ENCODE results near the gene TP53.

TP53 gene

DNA sequence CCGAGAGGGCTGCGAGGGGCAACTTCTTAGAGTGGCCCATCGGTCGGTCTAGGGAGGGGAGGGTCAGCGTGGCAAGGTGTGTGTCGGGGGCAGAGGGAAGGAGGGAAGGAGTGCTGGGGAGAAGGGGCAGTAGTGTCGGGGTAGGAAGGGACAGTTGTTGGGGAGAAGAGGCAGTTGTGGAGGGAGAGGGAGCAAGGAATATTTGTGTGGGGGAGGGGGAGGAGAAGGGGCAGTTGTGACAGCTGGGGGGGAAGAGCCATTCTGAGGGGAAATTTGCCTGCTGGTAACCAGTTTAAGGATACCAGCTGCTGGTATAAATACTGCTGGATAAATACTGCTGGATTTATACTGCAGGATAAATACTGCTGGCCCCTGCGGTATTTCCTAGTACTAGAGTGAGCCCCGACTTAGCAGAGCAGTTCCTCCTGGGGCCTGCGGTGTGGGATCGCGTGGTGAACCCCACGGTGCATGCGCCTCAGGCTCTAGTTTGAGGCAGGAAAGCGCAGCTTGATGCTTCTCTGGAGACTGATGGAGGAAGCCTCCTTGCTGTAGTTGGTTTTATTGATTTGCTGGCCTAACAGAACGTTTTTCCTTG, 30.6 kb upstream of the TP53 start:
- DNase-seq (ENCODE audit: low read depth), result no peak
- TF ChIP-seq, protein P1, sequence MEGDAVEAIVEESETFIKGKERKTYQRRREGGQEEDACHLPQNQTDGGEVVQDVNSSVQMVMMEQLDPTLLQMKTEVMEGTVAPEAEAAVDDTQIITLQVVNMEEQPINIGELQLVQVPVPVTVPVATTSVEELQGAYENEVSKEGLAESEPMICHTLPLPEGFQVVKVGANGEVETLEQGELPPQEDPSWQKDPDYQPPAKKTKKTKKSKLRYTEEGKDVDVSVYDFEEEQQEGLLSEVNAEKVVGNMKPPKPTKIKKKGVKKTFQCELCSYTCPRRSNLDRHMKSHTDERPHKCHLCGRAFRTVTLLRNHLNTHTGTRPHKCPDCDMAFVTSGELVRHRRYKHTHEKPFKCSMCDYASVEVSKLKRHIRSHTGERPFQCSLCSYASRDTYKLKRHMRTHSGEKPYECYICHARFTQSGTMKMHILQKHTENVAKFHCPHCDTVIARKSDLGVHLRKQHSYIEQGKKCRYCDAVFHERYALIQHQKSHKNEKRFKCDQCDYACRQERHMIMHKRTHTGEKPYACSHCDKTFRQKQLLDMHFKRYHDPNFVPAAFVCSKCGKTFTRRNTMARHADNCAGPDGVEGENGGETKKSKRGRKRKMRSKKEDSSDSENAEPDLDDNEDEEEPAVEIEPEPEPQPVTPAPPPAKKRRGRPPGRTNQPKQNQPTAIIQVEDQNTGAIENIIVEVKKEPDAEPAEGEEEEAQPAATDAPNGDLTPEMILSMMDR (conservative IDR thresholded peaks at IDR 0.05; ENCODE audit: low read depth, low read length), result no peak
- peak overlapping the region; percentile 58 for H3K4me3 ChIP-seq (ENCODE audit: low read length)

DNA sequence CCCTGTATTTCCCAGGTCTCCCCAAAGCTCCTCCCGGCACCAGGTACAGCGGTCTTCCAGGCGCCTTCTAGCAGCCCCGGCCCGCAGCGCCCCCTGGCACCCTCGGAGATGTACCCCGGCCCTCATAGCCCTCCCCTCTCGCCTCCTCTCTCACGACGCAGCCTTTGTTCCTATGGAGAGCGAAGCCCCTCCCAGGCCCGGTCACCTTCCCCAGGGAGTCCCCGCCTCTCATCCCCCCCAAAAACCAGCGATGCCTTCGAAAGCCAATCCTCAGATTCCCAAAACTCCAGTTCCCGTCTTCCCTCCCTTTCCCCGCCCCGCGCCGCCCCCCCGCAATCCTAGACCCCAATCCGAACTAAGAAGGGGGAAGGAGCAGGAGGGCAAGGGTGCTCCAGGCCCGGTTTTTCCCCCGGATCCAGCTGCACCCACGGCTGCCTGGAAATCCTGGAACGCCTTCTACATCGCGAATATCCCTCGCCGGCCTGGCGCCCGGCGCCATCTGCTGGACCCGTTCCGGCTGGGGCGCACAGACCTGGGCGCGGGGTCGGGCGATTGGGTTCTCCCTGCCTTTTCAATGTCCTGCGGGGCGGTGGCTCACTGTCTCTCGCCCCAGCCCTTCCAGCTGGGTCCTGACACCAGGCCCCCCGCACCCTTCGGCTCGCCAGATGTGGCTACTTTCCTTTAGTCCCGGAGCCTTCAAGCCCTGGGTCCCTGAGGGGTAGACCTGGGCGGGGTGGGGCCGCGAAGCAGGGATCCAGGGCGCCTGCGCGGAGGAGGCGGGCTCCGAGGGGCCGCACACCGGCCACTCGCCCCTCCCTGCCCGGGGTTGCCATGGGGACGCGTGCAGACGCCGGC, 29.8 kb upstream of the TP53 start, which contains the start of gene DNAH2:
Gene DNAH2, plus strand, starts transcription at position 844 of the 855 bp plus-strand sequence. CDS start 1,991 bp downstream, outside the sequence.
- peak within 1 kb of the TSS; percentile 58 for H3K4me3 ChIP-seq (ENCODE audit: low read length)
- peak; percentile 70 for DNase-seq (ENCODE audit: low read depth)
- TF ChIP-seq, protein P1 (conservative IDR thresholded peaks at IDR 0.05; ENCODE audit: low read depth, low read length), result peak; percentile 63

DNA sequence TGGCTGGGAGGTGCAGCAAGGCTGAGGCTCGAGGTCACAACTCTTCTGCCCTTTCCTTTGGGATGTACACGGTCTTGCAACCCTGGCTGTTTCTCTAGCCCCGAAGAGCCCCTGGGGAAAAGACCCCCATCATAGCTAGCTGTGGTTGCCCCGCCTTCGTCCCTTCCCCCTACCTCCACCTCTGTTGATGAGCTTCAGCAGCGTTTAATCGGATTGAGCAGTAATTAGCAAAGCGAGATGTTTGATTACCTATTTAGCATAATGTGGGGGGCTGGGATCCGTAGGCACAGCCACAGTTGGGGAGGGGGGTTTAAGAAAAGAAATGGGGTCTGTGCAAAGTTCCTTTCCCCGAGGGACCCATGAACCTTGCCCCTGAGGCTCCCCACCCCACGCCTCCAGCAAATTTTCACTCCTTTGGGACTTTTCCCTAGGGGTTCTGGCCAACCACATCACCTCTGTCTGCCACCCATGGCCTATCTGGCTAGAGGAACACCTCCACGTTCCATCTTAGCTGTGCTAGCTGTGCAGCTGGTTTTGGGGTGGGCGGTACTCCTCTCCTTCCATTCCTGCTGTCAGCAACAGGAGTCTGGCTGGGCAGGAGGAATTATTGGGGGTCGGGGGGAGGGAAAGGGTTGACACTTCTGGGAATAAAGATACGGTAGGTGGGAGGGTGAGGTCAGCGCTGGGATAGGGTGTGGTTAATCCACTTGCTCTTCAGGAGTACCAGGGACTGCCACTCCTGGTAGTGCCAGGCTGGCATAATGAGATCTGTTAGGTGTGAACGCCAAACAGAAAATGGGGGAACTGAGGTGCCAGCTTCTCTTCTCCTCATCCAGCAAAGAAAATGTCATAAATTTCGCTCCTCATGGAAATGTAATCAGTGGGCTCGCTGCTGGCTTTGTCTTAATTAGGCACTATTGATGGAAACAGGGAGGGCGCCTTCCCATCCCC, 28.9 kb upstream of the TP53 start:
- TF ChIP-seq, protein P1 (conservative IDR thresholded peaks at IDR 0.05; ENCODE audit: low read depth, low read length), result no peak
- peak overlapping the region; percentile 58 for H3K4me3 ChIP-seq (ENCODE audit: low read length)
- DNase-seq (ENCODE audit: low read depth), result peak; percentile 6

DNA sequence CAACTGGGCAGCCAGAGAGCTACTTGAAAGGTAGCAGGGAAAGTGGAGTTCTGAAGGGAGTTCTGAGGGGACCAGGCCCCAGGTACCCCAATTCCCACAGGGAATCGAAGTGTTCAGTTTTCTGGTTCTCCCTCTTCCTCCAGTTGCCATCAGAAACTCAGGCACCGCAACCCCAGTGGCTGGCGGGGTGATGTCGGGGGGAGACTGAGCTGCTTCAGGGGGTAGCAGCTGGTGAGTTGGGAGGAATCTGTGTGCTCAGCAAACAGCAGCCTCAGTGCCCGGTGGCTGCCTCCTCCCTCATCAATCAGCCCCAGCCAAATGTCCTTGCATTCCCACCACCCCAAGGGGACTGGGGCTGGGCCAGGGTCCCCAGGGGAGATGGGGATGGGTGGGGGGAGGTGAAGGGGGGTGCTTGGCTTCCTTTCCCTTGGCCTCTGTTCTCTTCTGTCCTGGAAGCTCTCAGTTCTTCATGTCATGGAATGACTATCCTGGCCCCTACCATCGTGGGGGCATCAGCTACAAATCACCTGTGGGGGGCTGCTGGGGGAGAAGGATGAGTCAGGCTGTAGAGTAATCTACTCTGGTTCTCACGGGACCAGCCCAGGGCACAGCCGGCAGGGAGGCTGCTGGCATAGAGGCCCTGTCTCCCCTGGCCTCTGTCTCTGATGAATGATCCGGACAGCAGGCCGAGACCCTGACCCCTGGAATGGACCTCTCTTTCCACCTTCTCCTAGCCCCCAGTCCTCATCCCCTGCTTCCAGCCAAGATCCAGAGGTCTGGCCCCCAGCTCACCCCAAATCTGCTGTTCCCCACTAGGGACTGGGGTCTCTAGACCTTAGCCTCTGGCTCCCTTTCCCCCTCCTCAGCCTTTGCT, 27.7 kb upstream of the TP53 start:
- TF ChIP-seq, protein P1 (conservative IDR thresholded peaks at IDR 0.05; ENCODE audit: low read depth, low read length), result no peak

DNA sequence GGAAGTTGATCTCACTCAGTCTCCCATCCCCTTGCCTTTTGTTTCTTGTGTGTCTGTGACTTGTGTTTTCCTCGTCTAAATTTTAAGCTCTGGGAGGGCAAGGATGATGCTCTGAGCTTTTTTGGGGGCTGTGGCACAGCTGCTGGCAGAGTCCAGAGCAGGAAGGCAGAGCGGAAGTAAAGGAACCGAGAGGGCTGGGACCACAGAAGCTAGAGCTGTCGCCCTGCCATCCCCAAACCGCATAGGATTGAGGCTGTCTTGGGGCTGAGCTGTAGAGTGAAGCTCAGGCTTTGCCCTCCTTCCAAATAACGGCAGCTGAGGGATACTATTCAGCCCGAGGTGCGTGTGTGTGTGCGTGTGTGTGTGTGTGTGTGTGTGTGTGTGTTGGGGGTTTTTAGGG, 26.5 kb upstream of the TP53 start:
- TF ChIP-seq, protein P1 (conservative IDR thresholded peaks at IDR 0.05; ENCODE audit: low read depth, low read length), result no peak
- DNase-seq (ENCODE audit: low read depth), result no peak
- no peak overlapping the region for H3K4me3 ChIP-seq (ENCODE audit: low read length)

More for the DNA sequence above, 27.7 kb upstream of the TP53 start:
- H3K4me3 ChIP-seq (ENCODE audit: low read length), result no peak overlapping the region
- DNase-seq (ENCODE audit: low read depth), result no peak

Measured in retinal pigment epithelial cell (primary cell).